NCI-H1048 (cell line): ENCODE data around the gene HIGD1A.

Source experiments
- DNase-seq: peaks from one replicate; lab custom pipeline; 2025; lab: John Stamatoyannopoulos, UW

HIGD1A gene

DNA sequence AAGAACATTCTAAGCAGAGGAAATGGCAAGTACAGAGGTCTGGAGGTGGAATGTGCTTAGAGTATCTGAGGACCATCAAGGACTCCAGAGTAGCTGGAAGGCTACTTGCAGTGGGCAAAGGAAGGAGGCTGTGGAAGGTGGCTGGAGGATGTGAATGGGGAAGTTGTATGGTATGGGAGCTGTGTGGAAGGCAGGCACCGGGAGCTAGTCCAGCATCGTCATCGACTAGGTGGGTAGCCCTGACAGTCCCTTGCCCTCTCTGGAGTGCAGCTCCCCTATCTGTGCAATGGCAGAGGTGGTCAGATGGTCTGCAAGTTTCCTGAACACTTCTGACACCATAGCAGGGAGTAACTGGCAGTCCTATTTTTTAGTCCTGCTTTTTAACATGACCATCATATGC is 50.5 kb downstream of the HIGD1A start:
- DNase-seq: no peak

DNA sequence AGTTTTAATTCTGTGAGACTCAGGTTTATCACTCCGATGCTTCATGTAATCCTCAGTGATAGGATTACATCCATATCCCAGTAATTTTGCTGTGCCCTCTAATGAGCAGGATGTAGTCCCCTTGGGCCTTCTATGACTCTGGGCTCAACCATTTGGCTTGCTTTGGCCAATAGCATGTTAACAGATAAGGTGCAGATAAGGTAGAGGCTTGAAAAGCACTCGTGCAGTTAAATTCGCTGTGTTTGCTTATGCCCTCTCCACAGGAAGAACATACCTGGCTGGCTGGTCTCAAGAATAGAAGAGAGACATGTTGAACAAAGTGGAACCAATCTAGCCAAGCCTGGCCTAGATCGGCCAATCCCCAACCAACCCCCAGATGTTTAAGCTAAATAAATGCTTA is 51.3 kb downstream of the HIGD1A start:
- DNase-seq: no peak

DNA sequence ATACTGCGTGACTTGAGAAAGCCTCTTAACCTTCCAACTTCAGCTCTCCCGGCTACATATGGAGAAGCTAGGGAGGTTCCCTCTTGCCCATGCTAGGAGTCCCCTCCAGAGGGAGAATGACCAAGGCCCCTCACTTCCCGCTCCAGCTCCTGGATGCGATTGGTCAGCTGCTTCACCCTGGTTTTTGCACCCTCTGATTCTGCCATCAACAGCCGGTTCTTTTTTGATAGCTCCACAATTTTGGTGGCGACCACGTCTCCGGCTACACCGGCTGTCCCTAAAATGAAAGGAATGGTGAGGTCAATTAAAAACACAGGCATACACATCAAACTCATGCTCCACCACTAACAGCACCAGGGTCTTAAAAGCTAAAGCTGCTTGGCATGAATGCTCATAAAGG is 51.8 kb downstream of the HIGD1A start:
- no peak for DNase-seq

DNA sequence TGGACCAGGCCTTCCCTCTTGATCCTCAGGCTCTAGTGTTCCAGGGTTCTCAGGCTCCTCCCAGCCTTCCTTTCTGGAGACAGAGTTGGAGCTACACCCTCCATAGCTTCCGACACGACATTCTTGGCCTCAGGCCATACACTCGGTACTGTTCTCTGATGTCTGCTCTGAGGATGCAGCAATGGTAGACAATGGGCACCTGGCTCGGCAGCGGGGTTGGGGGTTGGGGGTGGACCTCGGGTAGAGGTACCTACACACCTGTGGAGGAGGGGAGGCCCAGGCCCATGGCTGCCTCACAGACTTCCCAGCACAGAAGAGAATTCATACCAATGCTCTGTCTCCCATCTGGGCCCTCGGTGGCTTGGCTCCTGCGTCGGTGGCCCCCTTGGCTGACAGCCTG is 52.7 kb downstream of the HIGD1A start:
- DNase-seq: no peak

DNA sequence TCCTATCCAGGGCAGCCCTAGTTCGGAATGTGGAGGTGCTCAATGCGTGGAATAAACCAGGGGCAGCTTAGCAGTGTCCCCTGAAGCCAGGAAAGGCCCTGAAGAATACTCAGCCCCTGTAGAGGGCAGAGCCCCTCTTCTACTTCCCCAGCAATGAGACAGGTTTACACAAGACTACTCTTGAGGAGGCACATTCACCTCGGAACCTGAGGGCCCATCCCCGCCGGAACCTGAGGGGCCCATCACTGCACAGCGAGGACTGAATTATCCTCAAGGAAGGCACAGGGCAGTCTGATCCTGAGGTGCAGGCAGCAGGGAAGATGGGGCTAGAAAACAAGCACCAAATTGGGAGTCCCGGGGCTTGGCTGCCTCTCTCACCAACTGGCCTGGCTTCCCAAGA is 53.5 kb downstream of the HIGD1A start:
- DNase-seq: no peak

DNA sequence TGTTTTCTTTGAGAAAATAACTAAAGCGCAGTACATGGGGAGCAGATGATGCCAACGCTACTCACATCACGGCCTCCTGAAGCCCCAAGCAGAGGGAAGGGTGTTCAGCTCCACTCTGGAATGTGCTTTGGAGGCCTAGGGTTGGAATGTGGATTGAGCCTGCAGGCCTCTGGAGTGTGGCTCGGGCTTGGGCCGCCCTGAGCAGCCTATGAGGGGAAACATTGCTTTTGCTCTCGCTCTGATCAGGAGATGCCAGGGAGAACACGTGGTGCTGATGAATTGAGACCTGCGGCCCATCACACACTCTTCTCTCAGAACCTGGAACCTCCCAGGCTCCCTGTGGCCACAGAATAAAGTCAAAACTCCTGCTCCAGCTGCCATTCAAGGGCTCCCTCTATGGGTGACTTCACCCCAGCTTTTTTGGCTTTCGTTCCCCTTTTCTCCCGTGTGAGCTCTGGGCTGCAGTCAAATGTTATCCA is 54.5 kb downstream of the HIGD1A start:
- DNase-seq: no peak

DNA sequence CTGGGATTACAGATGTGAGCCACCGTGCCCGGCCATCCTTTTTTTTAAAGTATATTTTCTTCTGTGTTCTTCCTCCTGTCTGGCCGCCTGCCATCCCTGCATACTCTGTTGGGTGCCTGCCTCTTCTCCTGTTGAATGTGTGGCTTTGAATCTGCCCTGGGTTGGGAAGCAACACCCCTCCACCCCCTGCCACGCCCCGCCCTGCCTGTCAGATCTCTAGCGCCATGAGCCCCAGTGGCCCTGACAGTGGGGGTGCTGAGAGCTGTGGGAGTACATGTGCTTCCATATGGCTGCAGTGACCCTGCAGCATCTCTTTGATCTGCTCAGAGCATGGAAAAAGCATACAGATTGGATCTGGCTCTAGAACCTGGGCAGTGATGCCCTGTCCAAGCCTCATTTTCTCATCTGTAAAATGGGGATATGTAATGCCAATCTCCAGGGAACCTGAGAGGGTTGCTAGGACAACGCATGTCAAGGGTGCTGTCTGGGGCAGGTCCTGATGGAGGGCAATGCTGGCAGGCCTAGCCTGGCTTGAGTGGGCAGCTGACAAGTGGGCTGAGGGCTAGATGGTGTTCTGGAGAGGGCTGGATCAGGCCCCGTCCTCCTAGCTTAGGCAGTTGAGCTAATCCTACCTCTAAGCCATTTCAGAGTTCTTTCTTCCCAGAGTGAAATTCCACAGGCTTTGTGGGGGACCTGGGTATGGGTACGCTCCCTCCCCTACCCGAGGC is 55.1 kb downstream of the HIGD1A start:
- DNase-seq: no peak

DNA sequence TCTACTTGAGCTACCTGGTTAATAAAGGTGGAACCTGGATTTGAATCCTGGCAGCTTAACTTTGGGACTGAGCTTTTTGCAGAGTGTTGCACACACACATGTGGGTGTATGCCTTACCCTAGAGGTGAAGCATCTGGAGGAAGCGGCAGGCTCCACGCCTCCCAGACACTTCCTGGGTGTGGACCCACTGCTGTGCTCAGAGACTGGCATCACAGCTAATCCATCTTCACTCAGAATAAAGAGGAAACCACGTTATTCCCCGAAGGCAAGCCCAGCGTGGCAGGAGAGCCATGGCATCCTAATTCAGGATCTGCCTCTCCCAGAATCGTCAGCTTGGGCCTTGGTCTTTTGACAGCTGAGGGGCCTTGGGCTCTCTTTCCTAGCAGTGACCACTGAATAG is 56.7 kb downstream of the HIGD1A start:
- DNase-seq: no peak

DNA sequence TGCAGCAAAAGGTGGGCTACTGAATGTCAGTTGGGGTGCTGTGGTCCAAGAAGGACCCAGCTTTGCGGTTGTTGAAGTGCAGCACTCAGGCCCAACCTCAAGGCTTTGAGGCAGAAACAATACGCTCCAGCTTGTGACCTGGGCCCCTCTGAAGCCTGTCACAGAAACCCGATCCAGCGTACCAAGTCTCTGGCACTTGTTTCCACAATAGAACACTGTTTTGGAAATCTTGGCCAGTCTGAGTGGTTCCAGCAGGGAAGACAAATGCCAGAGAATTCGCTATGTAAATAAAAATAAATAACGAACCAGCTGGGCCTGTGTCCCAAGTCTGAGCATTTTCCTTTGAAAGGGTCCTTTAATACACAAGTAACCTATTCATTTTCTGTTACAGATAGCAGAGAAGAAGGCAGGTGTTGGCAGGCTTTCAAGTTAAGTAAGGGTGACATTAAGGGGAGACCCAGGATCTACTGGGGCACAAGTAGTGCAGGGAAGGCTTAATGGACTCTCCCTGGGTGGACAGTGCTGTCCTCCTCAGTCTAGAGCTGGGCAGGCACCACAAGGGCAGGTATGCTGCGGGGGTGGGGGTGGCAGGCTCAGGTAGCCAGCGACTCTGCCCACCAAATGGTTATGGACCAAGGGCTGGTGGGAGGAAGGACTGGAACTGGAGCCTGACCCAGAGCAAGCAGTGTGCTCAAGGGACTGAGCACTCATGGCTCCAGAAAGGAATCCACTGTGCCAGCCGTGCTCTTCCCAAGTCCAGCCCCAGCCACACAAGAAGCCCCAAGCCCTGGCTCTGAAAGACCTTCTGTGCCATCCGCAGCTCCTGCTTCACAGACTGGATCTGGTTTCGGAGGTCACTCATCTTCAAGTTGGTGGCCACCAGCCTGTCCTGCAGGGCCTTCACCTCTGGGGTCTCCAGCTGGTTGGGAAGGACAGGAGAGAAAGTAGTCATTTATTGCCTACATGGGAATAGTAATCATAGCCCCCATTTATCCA is 57.5 kb downstream of the HIGD1A start:
- no peak for DNase-seq

DNA sequence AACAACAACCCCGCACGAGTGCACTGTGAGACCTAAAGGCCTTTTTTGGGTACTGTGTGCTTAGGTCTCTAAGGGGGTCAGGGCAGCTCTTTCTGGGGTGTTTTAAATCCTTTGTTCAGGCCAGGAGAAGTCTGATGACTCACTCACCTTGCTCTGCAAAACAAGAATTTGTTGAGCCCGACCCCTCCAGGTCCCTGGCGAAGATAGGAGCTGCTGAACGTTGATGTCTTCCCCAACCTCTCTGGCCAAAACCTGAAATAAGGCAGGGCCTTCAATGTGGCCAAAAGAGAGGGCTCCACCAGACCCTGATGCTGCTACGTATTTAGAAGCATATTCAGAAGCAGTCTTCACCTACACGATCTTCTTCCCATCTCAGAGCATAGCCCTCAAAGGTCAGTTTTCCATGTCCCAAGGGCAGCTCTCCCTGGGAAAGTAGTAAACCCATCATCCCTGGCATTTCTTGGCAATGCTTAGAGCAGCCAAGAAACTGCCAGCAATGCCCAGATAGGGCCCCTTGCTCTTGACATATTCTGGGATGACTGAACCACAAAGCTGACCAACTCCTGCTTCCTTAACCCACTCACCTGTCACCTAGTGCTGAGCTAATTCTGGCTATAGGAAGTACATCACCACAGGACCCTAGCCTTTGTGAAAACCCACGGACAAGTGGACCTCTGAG is 58.4 kb downstream of the HIGD1A start:
- no peak for DNase-seq

DNA sequence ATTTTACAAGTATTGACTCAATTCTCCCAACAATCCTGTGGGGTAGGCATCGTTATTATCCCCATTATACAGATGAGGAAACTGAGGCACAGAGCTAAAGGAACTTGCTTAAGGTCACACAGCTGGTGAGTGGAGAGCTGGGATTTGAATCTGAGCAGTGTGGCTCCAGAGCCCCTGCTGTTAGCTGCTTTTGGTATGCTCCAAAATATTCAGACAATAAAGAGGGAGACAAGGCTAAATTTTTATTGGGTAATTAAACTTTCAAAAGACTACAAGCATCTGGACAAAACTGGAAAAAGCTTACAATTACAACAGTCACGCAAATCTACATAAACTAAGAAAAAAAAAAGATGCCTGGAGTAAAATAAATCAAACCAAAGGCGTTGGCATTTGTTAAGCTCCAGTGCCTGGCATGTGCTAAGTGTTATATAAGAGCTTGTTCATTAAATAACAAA is 59.0 kb downstream of the HIGD1A start:
- DNase-seq: no peak

DNA sequence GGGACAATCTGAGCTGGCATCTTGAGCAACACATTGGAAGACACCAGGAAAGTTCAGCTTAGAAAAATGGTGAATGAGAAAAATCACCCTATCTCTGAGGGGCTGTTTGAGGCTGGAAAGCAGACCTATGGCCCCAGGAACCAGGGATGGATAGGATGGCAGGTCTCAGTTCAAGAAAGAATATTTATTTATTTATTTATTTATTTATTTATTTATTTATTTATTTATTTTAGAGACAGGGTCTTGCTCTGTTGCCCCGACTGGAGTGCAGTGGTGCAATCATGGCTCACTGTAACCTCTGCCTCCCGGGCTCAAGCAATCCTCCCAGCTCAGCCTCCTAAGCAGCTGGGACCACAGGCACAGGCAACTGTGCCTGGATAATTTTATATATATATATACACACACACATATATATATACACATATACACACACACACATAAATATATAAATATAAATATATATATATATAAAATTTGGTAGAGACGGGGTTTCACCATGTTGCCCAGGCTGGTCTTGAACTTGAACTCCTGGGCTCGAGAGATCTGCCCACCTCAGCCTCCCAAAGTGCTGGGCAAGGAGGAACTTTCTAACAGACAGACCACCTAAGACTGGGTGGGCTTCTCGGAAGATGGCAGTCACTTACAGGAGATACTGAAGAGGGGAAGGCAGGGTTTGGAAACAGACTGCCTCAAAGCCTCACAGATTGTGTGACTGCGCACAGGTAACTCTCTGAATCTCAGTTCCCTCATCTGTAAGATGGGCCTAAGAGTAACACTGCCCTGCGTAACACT is 60.9 kb downstream of the HIGD1A start:
- no peak for DNase-seq

DNA sequence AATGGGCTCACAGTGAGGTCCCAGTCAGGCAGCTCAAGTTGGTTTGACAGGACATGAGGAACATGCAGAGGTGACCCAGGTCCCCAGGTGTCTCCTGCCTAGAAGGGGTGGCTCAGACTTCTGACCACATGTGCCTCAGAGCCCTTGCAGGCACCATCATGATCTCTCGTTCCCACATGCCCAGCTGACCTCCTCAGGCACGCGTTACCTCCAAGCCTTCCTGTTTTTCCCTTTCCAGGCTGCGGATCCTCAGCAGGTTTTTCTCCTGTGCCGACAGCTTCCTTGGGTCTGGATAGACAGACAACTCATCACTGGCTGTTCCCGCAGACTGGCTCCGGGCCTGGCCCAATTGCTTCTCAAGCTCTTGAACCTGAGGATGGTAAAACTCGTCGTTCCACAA is 61.6 kb downstream of the HIGD1A start:
- no peak for DNase-seq

DNA sequence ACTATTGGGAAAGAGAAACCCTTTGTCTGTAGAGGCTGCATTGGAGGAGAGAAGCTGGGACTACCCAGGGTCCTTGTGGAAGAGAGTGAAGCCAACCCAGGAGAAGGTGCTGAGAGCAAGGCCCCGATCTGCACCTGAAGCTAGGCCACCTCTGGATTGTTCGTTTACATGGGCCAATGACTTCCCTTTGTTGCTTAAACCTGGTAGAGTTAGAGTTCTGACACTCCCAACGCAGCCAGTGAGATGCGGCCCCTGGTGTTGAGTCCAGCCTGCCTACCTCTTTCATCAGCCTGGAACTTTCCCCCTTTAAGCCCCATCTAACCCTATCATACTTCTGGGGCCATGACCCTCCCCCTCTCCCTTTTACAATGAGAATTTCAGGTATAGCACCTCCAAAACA is 62.0 kb downstream of the HIGD1A start:
- no peak for DNase-seq

DNA sequence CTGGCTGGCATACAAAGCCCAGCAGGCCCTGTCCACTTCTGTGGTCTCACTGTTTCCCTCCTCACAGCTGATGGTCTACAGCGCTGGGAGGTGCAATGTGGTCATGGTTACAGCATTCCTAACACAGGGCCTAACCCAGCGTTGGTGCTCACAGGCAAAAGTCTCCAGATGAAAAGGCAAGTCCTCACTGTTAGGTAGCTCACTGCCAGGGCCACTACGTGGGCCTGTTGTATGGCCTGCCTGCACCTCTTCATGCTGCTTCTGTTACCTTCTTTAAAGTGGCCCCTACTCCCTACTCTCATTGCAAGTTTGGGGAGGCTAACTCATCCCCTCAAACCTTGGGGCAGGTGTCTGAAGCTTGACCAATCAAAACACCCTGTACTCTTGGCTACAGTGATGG is 62.5 kb downstream of the HIGD1A start:
- no peak for DNase-seq

DNA sequence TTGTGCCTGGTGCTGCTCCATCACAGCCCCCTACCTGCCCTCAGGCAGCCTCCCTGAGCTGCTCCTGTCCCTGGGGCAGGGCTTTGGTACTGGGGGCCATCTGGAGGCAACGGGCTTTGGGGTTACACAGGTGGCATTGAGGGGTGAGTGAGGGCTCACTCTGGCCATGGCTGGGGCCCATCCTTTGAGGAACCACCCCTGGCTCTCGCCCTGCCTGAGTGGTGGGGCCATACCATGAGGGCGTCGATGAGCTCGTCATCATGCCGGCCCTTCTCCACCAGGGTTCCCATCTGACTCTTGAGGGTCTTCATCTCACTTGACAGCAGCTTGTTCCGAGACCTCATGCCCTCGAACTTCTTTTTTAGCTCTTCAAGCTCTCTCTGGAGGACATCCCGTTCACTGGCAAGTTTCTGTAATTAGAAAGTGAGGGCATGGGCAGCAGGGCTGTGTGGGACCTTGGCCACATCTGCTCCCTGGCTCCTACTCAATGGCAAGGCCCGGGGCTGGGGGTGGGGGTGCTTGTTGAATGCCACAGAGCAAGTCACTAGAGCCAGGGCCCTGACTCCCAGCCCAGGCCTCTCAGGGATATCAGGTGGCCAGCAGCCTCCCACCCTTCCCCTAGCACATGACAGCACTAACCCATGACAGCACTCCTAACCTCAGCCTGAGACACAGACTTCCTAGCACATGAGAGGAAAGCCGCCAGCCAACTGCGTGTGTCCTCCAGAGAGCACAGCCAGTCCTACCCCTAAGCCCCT is 64.7 kb downstream of the HIGD1A start:
- no peak for DNase-seq

DNA sequence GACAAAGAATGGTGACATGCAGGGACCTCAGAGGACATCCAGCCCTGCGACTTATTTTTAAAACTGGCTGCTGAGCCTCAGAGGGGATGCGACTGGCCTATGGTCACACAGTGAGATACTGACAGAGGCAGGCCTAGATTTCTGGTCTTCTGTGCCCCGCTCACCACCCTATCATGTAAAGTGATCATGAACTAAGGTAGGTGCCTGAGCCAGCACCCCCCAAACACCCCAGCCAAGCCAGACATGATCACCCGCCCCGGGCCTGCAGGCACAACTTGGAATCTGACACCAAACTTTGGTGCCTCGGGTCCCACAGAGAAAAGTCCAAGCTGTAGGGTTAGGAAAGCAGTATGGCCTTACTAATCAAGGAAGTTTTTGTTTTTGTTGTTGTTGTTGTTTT is 67.8 kb downstream of the HIGD1A start:
- no peak for DNase-seq

DNA sequence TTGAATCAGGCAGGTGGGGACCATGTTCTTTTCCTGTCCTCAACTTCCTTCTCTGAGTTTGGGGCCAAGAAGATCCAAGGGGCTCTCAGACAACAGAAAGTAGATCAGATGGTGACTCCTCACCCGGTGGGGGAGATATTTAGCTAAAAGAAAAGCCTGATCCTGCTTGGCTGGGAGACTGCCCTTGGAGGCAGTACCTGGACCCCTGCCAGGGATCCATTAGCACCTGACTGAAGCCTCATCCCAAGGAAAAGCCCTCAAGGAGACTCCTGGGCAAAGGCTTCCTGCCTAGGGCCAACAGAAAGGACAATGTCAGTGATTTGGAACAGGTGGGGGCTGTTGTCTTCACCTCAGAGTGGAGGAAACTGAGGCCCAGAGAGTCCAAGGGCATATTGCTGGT is 68.2 kb downstream of the HIGD1A start:
- no peak for DNase-seq

DNA sequence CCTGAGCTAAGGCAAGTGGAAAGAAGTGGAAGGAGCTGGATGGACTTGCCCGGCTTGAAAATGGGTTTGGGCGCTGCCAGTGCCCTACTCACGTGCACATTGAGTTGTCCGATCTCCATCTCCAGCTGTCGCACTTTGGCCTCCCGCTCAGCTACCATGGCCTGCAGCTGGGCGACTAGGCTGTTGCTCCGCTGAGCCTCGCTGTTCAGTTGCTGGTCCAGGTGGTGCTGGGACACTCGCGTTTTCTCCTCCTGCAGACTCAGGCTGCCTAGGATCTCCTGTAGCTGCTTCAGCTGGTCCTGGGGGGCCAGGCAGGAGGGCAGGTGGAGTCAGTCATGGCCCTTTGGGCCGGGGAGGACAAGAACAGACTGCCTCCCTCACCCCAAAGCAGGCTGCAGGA is 68.7 kb downstream of the HIGD1A start:
- DNase-seq: no peak

DNA sequence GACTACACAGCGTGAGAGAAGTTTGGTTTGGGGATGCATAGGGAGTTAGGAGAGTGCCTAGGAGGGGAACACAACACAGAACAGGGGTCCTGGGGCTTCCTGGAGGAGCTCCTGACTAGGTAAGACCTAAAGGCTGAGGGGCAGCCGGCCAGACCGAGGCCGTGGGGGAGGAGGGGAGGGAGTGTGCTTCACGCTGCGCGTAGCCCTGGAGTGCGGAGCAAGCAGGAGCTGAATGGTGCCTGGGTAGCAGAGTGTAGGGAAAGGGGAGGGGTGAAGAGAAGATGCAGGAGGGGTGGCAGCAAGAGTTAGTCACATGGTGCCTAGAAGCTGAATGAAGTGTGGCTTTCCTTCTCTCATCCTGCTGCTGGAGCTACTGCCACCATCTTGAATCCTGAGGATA is 69.3 kb downstream of the HIGD1A start:
- no peak for DNase-seq

DNA sequence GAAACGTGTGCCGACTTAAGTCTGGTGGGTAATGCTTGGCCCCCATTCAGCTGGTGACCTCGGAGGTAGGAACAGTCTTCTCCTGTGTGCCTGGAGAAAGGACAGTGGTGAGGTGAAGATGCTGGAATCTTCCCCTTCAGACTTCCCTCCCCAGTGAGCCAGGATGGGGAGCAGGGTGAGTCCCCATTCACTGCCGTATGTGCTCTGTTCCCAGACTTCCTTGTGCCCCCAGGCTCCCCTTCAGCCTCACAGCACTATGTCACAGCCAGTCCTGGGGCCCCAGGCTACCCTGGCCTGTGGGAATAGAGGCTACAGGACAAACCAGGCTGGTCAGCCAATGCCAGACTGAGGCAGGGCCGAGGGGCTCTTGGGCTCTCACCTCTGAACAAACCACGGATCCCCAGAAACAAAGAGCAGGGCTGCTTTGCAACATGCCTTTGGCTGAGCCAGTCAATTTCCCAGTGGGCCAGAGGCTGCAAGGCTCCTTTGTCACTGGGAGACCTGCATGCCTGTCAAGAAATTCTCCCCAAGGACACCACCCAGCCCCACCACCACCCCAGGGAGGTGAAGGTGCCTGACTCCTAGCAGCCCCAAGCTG is 69.9 kb downstream of the HIGD1A start:
- DNase-seq: no peak
